Astrocyte (in vitro differentiated cells and primary cell): Measurements from ENCODE around the gene TMEM258. TPM values are rescaled to one million over a fixed set of nuclear protein-coding genes. Genes with fewer than 3 reads are reported as not detected.

Source experiments
- DNase-seq: peaks from one replicate; pipeline ENCODE4 v3.0.0-alpha.2; 2010; ENCODE audit warnings: low read depth
- FAIRE-seq: peaks from 2 replicates; lab custom pipeline; 2011; peaks lifted over from hg19 to GRCh38; lab: Jason Lieb, UNC
- H2AFZ ChIP-seq: 2 replicates; pipeline ENCODE4 v1.6.0; 2012; ENCODE audit warnings: low read depth, low read length, inconsistent platforms
- H3K27ac ChIP-seq: 2 replicates; pipeline ENCODE4 v1.5.1; 2011; ENCODE audit warnings: low read depth, low read length, inconsistent platforms
- H3K27me3 ChIP-seq: 2 replicates; pipeline ENCODE4 v1.6.0; 2011; ENCODE audit warnings: low read length, inconsistent platforms; ENCODE audit not compliant: insufficient read depth
- H3K36me3 ChIP-seq: 2 replicates; pipeline ENCODE4 v1.5.1; 2011; ENCODE audit warnings: low read length, inconsistent platforms; ENCODE audit not compliant: insufficient read depth
- H3K4me1 ChIP-seq: 2 replicates; pipeline ENCODE4 v1.5.1; 2011; ENCODE audit warnings: low read length, inconsistent platforms; ENCODE audit not compliant: insufficient read depth
- H3K4me2 ChIP-seq: 2 replicates; pipeline ENCODE4 v1.6.0; 2012; ENCODE audit warnings: low read length, inconsistent platforms
- H3K4me3 ChIP-seq: 2 replicates; pipeline ENCODE4 v1.5.1; 2011; ENCODE audit warnings: low read depth, mild to moderate bottlenecking, low read length, inconsistent platforms; ENCODE audit not compliant: insufficient read depth
- H3K79me2 ChIP-seq: 2 replicates; pipeline ENCODE4 v1.6.0; 2012; ENCODE audit warnings: mild to moderate bottlenecking, low read length, inconsistent platforms; ENCODE audit not compliant: insufficient read depth
- H3K9ac ChIP-seq: 2 replicates; pipeline ENCODE4 v1.6.0; 2012; ENCODE audit warnings: mild to moderate bottlenecking, low read length, inconsistent platforms
- H3K9me3 ChIP-seq: 2 replicates; pipeline ENCODE4 v1.5.1; 2012; ENCODE audit warnings: low read depth, mild to moderate bottlenecking, low read length, inconsistent platforms; ENCODE audit not compliant: insufficient read depth
- H4K20me1 ChIP-seq: 2 replicates; pipeline ENCODE4 v1.6.0; 2012; ENCODE audit warnings: low read length, inconsistent platforms; ENCODE audit not compliant: insufficient read depth
- H3K27ac Mint-ChIP-seq: one replicate; pipeline ENCODE4 v1.8.0; 2021; ENCODE audit warnings: mild to moderate bottlenecking, mixed read lengths; ENCODE audit not compliant: unreplicated experiment
- H3K27me3 Mint-ChIP-seq: one replicate; pipeline ENCODE4 v1.8.0; 2021; ENCODE audit warnings: low read depth, mixed read lengths; ENCODE audit not compliant: unreplicated experiment
- H3K36me3 Mint-ChIP-seq: one replicate; pipeline ENCODE4 v1.8.0; 2021; ENCODE audit warnings: low read depth, mixed read lengths; ENCODE audit not compliant: unreplicated experiment
- H3K4me1 Mint-ChIP-seq: one replicate; pipeline ENCODE4 v1.8.0; 2021; ENCODE audit warnings: low read depth, mixed read lengths; ENCODE audit not compliant: unreplicated experiment
- H3K4me3 Mint-ChIP-seq: one replicate; pipeline ENCODE4 v1.8.0; 2021; ENCODE audit warnings: mild to moderate bottlenecking, moderate library complexity, mixed read lengths; ENCODE audit not compliant: unreplicated experiment
- H3K9me3 Mint-ChIP-seq: one replicate; pipeline ENCODE4 v1.8.0; 2021; ENCODE audit warnings: mild to moderate bottlenecking, mixed read lengths; ENCODE audit not compliant: unreplicated experiment
- CTCF ChIP-seq: IDR thresholded peaks from 2 replicates; pipeline ENCODE4 v1.5.1; 2011; ENCODE audit warnings: low read depth, mild to moderate bottlenecking, inconsistent platforms, low read length, moderate library complexity; ENCODE audit not compliant: insufficient read depth
- EZH2 ChIP-seq: IDR thresholded peaks from 2 replicates; pipeline ENCODE4 v1.6.1; 2012; ENCODE audit warnings: mild to moderate bottlenecking, low read length, inconsistent platforms; ENCODE audit not compliant: insufficient read depth
- total RNA-seq: library from RNA; stranded (reverse); gene quantifications from 2 replicates; pipeline ENCODE4 v1.2.1, GENCODE V29; 2021

TMEM258 gene
- total RNA-seq, 1 donor from 2014 or later = 98.6 TPM

GRCh38 chr11:61756452-61757212 lies 35.8 kb downstream of the TMEM258 start:
- Histone ChIP-seq H3K36me3 (no peaks in the 10 kb centered on the region), H2AFZ (peak overlapping the region; percentile 37), H3K9me3 (no peaks in the 10 kb centered on the region), H4K20me1 (peaks cover 4% of the 10 kb centered on the region), H3K4me1 (peaks cover 54% of the 10 kb centered on the region), H3K27ac (peak overlapping the region; percentile 51), H3K79me2 (peaks cover 68% of the 10 kb centered on the region), H3K9ac (peak overlapping the region; percentile 60), H3K27me3 (no peaks in the 10 kb centered on the region), H3K4me2 (peak overlapping the region; percentile 68), H3K4me3 (no peak overlapping the region)
- no peaks in the 10 kb centered on the region for H3K27me3 Mint-ChIP-seq
- no peak for TF ChIP-seq EZH2
- no peak for TF ChIP-seq CTCF
- H3K4me3 Mint-ChIP-seq = peak overlapping the region; percentile 31
- DNase-seq (peak; percentile 26), FAIRE-seq (no peak)
- H3K27ac Mint-ChIP-seq = peak overlapping the region; percentile 62
- H3K4me1 Mint-ChIP-seq = peaks cover 20% of the 10 kb centered on the region
- no peaks in the 10 kb centered on the region for H3K9me3 Mint-ChIP-seq
- H3K36me3 Mint-ChIP-seq = peaks cover 2% of the 10 kb centered on the region

- FAIRE-seq (no peak), DNase-seq (no peak)
- no peaks in the 10 kb centered on the region for H3K27me3 ChIP-seq
- H3K79me2 ChIP-seq = peaks cover 64% of the 10 kb centered on the region
- Mint-ChIP-seq H3K27ac (peak overlapping the region; percentile 26), H3K27me3 (no peaks in the 10 kb centered on the region), H3K4me3 (no peak overlapping the region), H3K9me3 (no peaks in the 10 kb centered on the region), H3K4me1 (peaks cover 18% of the 10 kb centered on the region), H3K36me3 (no peaks in the 10 kb centered on the region)
- peak overlapping the region; percentile 45 for H3K27ac ChIP-seq
- H4K20me1 ChIP-seq = peaks cover 3% of the 10 kb centered on the region
- H3K4me1 ChIP-seq = peaks cover 54% of the 10 kb centered on the region
- H3K4me3 ChIP-seq = no peak overlapping the region
- peak overlapping the region; percentile 37 for H2AFZ ChIP-seq
- TF ChIP-seq CTCF (no peak), EZH2 (no peak)
- H3K9ac ChIP-seq = peak overlapping the region; percentile 60
- H3K36me3 ChIP-seq = no peaks in the 10 kb centered on the region
- H3K9me3 ChIP-seq = no peaks in the 10 kb centered on the region
- H3K4me2 ChIP-seq = peak overlapping the region; percentile 68
Measured at GRCh38 chr11:61756147-61756451, 36.3 kb downstream of the TMEM258 start.
